Dermis blood vessel endothelial cell (primary cell): ENCODE data around the gene NDUFV1. TPM values are rescaled to one million over a fixed set of nuclear protein-coding genes. Genes with fewer than 3 reads are reported as not detected.
A peak's percentile ranks its signal among the peaks of the same experiment; 100 is the strongest.

Experiments
- DNase-seq: peaks from one replicate; pipeline ENCODE4 v3.0.0; 2010
- total RNA-seq: library from RNA; depleted of rRNA; stranded (reverse); fragments of >200 nt; gene quantifications from 2 replicates; pipeline ENCODE4 v1.2.3, GENCODE V29; 2014

The NDUFV1 gene
- total RNA-seq, 1 donor from 2014 or later = 166 TPM

DNA sequence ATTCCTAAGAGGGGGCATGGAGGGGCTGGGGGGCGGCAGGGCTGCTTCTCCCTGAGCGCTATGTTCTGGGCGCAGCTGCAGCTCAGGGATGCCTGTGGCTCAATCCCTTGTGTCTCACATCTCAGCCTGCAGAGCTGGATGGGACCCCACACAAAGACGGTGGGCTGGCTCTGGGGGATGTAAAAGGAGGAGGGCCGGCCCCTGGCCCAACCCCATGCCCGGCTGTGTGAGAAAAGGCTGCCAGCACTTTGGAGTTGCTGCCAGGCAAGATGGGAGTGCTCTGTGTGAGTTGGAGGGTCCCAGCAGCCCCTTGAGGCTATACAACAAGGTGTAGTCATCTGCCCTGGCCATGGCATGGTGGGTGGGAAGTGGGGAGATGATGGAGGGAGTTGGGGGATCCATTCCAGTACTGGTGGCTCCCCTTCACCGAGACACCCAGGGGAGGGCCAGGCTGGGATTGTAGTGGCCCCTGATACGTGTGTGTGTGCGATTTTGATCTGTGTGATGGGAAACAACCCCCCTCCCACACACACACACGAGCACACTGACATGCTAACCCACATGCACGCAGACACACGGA, 34.1 kb downstream of the NDUFV1 start:
- no peak for DNase-seq

DNA sequence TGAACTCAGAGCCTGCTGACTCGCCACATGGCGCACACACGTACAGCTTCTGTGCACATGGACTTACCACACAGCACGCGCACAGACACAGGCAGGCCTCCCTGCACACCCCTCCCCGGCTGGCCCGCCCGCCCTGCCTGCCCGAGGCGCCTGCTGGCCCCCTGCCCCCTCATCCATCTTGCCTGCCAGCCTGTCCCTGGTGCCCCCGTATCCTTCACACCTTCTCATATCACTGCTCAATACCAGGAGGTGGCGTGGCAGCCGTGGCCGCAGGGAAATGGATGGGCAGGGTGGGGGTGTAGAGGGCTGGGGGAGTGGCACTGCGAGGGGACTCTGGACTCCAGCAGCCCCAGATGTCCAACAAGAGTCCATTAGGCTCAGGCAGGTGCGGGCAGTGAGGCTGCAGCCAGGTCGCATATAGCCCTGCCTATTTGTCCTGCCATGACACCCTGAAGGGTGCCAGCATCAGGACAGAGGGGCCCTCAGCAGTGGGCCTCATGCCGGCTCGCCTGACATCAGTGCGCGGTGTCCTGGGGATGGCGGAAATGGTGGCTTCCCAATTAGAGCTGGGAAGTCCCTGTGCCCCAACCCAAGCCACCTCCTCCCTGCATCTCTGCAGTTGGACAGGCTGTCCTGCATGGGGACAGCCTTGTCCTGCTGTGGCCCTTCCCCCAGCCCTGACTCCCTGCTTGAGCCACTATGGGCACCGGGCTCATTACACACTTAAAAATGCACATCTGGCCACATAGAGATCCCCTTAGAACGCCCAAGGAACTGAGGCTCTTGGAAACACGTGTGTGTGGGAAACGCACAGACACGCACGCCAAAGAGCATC, 34.8 kb downstream of the NDUFV1 start:
- no peak for DNase-seq

DNA sequence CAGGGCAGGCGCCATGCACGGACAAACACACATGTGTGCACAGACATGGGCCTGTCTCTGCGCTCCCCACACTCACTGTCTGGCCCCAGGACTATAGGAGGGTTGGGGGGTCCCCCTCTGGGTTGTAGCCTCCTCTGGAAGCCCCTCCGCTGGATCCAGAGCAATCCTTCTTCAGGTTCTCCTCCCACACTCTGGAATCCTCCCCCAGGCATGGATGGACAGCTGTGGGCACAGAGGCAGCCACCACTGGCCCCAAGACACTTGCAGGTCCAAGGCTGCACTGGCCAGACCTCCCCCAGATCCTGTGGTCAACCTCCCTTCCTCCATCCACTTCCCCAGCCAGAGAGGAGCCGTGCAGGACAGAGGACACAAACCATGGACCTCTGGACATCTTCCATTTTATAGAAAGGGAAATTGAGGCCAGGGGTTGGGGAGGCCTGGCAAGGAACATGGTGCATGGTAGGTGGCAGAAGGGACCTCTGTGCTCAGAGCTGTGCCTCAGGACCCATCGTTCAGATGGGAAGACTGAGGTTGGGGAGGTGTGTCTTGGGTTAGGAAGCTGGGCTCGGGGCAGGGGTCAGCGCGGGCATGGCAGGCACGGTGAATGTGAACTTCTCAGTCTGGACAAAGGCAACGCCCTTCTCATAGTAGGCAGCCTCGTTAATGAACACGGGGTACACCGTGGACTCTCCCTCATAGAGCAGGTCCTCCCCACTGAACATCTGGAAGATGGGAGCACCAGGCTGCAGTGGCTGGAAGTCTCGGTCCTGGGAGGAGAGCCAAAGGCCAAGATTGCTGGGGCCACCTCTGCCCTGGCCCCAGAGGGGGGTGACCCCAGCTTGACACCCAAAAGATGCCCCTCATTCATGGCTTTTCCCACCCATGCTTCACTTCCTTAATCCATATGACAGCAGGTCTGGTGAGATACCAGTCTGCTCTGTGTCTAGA, 35.7 kb downstream of the NDUFV1 start:
- DNase-seq = no peak

DNA sequence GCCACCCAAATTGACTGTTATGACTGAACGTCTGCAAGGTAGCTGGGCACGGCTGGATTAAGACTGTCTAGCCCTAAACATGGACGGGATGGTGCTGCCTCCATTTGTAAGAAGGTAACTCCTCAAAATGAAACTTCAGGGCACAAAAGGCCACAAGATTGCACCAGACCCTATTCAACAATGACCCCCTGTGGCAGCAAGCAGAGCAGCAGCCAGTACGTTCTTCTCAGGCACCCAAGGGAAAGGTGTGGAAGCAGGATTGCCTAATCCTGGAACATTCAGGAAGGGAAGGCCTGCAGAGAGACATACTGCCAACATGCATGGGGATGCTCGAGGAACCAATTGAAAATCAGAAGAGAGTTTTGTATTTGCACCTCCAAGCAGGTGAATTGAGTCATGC, 37.3 kb downstream of the NDUFV1 start:
- DNase-seq = no peak

DNA sequence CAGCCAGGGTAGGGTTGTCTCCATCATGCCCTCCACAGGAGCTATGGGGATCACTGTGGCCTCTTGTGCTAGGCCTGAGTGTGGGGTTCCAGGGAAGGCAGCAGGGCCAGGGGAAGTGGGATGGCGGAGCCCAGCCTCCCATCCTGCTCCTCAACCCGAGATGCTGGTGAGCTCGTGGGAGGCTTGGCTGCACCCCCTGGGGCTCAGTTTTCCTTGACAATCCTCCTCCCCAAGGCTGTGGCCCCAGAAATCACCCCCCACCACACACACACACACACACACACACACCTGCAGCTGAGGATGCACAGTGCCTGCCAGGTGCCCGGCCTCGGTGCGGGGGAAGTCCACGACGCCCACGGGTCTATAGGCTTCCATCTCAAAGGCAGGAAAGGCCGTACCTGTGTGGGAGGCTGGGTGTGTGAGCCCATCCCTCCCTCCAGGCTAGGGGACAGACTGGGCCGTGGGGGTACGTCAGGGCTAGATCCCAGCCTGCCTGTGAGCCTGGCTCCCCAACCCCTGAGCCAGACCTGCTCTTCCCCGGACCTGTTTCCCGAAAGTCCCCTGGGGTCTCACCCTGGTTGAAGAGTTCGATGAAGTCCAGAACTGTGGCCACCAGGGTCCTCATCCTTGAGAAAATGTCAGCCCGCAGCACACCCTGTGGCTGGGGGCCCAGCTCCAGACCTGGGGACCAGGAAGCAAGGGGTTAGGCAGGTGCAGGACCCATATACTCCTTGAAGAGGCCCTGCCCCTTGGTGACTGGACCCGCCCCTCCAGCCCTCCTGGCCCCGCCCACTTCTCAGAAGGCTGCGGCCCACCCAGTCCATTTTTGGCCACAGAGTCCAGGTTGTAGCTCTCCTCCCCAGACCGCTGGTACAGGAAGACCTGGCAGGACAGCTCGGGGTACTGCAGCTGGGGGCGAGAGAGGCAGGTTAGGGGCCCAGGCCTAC, 38.0 kb downstream of the NDUFV1 start:
- no peak for DNase-seq

DNA sequence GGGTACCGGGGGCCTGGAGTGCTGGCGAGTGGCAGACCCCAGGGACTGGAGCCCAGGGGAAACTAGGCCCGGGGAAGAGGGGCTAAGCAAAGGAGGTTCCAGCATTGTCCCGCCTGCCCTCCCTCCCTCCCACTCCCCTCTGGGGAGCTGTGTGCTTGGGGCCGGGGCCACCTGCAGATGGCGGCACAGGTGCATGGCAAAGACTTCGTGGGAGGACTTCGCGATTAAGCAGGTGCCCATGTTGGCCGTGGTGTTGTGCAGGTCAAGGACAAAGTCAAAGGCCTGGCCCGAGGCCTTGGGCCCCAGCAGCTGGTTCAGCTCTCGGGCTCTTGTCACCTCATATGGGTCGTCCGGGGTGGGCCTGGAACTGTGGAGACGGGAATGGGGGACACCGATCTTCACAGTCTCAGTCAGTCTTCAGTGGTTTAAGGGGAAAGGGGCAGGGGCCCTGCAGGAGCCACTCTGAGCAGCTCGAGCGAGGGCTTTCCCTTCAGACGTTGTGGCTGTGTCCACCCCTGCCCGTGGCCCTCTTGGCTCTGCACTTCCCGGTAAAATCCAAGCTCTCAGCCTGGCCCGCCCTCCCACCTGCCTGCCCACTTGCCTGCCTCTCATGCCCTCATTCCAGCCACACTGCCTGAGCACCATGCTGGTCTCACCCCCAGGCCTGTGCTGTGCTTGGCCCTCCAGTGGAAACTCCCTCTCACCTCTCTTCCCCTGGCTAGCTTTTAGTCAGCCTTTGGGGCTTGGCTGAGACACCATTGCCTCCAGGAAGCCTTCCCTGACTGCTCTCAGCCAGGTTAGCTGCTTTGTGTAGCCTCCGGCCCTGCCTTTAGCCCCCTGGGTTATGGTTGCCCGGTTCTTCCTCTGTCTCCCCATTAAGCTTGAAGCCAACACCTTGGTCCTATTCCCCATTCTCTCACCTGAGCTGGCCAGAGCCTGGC, 39.1 kb downstream of the NDUFV1 start:
- no peak for DNase-seq

DNA sequence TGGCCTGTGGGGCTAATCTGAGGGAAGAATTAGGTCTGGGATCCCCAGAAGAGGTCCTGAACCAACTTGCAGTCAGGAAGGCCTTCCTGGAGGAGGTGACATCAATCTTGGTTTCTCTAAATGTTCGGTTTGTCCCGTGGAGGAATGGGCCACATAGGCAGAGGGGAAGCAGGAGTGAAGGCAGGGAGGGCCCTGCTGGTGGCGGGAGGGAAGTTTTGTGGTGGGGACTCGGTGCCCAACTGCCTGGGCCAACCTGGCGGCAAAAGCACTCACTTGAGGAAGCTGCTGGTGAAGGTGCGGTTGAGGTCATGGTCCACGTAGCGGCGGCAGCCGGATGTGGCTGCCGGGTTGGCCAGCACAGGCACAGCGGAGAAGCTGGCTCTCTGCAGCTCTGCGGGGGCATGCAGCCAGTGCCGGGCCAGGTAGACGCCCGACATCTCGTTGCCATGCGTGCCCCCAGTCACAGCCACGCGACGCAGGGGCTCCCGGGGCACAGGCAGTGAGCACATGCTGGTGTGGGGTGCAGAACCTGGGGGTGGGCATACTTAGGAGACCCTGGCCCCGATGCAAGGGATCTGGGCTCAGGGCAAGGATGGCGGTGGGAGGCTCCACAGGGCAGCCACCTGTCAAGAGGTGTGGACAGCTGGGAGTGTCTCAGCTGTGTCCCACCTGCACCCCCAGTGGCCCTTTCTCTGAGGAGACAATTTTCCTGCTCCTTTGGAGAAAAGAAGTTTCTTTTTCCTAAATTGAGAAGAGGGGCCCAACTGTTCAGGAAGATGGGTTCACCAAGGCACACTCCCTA, 40.0 kb downstream of the NDUFV1 start:
- no peak for DNase-seq

DNA sequence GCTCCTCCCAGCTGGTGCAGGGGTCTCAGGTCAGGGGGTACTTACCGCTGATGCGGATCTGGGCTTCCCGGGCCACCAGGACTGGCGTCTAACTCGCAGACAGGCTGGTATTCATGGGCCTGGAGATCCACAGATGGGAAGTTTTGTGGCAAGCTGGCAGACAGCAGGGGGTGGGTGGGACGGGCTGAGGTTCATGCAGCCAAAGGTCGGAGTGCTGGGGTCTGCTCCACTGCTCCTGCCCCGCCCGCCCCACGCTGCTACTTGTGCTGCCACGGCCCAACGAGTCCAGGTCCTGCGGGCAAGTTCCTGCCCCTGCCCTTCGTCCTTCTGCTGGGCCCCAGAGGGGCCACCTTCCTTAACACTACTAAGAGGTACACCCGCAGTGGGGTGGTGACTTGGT, 40.7 kb downstream of the NDUFV1 start:
- DNase-seq = no peak

DNA sequence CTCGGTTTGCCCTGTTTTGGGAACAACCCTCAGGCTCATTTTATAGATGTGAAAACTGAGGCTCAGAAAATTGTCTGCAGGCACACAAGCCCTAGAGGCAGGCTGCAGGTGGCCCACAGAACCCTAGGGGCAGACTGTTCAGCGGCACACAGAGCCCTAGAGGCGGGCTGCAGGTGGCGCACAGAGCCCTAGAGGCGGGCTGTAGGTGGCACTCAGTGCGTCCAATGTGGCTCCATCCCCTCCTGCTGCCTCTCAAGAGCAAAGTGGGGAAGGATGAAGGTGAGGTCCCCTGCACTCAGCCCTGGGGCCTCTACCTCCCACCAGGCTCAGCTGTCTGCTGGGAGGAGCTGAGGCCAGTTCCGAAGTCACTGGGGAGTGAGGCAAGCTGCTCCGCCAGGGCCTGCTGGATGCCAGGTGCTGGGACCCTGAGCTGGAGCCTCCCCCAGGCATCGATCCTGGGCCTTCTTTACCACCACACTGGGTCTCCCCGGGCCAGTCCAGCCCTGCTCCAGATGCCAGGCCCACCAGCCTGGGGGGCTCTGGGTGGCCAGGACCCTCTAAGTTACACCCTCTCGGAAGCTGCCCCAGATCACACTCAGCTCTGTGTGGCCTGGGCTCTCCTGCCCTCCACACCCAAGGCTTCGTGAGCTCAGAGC, 41.5 kb downstream of the NDUFV1 start:
- peak; percentile 38 for DNase-seq

DNA sequence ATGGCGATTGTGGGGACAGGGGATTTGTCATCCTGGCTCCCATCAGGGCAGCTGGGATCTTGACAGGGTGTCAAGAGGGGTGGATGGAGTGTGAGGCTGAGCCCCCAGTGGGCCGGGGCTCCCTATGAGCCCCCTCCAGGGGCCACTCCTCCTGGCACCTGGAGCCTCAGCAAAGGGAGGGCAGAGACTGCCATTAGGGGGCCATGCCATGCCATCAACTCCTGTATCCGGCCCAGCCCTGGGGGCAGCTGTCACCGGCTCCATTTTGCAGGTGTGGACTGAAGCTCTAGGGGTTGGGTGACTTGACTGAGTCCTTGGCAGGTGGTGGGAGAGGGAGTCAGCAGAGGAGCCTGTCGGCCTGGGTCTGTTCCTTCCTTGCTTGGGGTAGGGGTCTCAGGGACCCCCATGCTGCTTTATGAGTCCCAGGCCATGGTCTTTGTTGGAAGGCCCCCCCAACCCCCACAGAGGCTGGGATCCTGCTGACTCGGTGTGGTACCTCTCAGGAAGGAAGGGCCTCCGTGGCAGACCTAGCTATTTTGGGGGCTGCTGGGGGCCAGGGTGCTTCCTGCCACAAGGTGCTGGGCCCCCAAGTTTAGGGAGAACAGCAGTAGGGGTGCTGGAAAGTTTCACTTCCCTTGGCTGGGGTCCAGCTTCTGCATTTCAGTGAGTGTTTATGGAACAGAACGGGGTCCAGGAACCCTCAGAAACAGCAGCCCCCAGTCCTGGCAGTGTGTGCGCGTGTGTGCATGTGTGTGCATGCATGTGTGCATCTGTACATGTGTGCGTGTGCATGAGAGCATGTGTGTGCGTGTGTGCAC, 42.3 kb downstream of the NDUFV1 start:
- DNase-seq = no peak

DNA sequence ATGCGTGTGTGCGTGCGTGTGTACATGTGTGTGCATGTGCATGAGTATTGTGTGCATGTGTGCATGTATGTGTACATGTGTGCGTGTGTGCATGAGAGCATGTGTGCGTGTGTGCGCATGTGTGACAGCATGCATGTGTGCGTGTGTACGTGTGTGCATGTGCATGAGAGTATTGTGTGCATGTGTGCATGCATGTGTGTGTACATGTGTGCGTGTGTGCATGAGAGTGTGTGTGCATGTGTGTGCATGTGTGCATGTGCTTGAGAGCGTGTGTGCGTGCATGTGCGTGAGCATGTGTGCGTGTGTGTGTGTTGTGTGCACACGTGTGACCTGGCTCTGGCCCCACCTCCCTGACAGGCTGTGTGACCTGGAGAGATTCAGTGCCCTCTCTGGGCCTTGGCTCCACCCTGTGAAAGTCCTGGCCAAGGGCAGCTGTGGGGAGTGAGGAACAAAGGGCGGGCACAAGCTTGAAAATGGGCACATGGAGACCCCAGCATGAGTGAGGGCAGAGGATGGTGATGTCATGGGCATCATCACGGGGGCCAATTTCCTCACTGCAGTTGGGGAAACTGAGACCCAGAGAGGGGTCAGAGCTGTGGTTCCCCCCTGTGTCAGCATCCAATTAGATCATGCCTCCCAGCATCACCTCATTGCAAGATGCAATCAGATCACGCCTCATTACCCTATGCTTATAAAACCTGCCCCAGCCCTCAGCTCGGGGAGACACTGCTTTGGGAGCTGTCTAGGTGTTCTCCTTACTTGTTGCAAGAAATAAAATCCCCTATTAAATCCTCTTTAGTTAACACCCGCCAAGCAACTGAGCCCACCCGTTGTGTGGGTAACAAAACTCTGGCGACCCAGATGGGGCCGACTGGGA, 43.1 kb downstream of the NDUFV1 start:
- DNase-seq = no peak

DNA sequence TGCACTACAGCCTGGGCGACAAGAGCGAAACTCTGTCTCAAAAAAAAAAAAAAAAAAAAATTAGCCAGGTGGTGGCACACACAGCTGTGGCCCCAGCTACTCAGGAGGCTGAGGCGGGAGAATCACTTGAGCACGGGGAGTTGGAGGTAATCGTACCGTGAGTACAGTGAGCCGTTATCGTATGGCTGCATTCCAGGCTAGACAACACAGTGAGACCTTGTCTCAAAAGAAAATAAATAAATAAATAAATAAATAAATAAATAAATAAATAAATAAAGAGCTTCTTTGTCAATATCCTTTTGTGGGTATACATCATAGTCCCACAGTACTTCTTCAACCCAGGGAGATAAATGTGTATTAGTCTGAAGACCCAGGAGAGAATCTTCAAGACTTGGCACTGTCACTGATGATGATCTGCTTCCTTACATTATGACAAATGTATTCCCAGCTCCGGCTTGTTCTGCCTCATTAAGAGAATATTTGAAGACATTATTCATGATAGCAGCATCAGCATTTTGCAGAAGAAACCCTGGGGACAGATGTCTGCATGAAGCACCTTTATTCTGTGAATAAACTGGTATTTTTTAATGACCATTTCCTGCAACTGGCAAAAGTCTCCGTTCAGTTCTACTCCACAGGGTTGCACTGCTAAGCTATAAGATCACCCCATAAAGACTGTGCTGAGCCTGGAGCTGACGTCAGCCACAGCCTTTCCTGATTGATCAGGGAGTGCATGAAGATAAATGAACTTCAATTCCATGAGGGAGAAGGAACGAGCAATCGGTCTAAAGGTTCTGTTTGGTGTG, 45.4 kb downstream of the NDUFV1 start:
- no peak for DNase-seq

DNA sequence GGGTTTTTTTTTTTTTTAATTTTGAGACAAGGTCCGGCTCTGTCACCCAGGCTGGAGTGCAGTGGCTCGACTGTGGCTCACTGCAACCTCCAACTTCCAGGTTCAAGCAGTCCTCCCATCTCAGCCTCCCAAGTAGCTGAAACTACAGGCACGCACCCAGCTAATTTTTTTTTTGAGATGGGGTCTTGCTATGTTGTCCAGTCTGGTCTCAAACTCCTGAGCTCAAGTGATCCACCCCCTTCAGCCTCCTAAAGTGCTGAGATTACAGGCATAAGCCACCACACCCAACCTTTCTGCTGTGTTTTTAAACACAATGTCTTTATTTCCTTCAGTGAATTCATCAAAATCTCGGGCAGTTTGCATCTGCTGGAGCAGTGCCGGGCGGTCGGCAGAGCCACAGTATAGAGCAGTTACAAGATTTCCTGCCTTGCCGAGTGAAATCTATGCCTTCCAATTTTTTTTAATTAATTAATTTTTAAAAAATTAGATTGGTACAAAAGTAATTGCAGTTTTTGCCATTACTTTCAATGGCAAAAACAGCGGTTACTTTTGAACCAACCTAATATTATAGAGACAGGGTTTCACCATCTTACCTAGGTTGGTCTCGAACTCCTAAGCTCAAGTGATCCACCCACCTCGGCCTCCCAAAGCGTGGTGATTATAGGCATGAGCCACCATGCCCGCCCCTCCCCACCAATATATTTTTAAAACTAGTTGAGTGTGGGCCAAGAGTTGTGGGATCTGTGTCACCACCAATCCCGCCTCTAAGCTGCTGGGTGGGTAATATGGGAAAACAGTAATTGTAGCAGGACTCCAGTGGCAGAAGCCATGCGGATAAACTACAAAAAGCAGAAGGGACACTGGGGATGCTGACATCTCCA, 46.5 kb downstream of the NDUFV1 start:
- DNase-seq = no peak

DNA sequence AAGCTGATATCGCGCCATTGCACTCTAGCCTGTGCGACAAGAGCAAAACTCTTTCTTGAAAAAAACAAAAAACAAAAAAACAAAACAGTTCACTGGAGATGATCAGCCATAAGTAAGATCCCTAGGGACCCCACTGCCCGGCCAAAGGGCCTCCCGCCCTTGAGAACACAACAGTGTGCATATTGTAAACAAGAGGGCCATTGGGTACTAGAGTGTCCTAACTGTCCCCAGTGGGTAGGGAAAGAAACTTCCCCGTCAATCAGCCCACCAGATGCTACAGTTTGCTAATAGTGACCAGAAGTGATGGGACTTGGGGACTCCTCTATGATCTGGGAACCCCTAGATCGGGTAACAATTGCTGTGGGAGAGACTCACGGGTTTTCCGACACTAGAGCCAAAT, 47.5 kb downstream of the NDUFV1 start:
- no peak for DNase-seq

DNA sequence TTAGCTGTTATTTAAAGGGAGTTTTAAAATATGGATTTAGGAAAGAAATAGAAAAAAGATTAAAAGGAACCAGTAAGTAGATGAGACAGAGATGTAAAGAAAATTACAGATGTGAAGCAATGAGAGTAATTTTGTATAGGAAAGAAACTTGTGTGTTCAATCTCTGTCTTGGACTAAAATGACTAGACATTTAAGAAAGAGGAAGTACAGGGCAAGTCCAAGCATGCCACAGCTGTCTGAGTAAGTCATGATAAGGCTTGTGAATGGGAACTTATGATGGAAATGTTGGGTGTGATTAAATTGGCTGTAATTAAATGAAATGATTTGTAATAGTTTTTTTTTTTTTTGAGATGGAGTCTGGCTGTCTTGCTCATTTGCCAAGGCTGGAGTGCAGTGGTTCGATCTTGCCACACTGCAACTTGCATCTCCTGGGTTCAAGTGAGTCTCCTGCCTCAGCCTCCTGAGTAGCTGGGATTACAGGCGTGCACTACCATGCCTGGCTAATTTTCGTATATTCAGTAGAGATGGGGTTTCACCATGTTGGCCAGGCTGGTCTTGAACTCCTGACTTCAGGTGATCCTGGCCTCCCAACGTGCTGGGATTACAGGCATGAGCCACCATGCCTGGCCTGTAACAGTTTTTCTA, 49.7 kb downstream of the NDUFV1 start:
- peak; percentile 23 for DNase-seq
